ENCODE measurements around the gene SYNJ2.

Gene SYNJ2

GRCh38 chr6:158039571-158040050, 57.9 kb downstream of the SYNJ2 start:
- Histone ChIP-seq H3K4me3 (no peak overlapping the region), H4K20me1 (peaks cover 0 to 21% (median 0%) of the 10 kb centered on the region in 11 experiments; a peak in 1 of 22 replicates), H3K27me3 (peaks cover 0 to 6% (median 0%) of the 10 kb centered on the region in 11 experiments; a peak in 1 of 22 replicates), H3K27ac (peak overlapping the region in 5 of 11 experiments; percentile 1 to 59 (median 56); a peak in 8 of 22 replicates), H3K9me3 (replicated peaks in 1 of 11) (0 out of 22 replicates have a peak, but pooled peaks cover 0 to 5% (median 0%) of the 10 kb centered on the region in 11 experiments), H3K9ac (0 out of 22 replicates have a peak overlapping the region, but pooled peaks of 1 of the 11 experiments have one; percentile 4), H3K4me2 (peak overlapping the region in 6 of 11 experiments; percentile 46 to 79 (median 70); a peak in 12 of 22 replicates), H3K36me3 (no peaks in the 10 kb centered on the region; a peak in 1 of 22 replicates), H3K4me1 (peaks cover 8 to 34% (median 27%) of the 10 kb centered on the region in 10 experiments)
- TF ChIP-seq Cebpa-rat (IDR thresholded peaks at IDR 0.05): no peak

DNA sequence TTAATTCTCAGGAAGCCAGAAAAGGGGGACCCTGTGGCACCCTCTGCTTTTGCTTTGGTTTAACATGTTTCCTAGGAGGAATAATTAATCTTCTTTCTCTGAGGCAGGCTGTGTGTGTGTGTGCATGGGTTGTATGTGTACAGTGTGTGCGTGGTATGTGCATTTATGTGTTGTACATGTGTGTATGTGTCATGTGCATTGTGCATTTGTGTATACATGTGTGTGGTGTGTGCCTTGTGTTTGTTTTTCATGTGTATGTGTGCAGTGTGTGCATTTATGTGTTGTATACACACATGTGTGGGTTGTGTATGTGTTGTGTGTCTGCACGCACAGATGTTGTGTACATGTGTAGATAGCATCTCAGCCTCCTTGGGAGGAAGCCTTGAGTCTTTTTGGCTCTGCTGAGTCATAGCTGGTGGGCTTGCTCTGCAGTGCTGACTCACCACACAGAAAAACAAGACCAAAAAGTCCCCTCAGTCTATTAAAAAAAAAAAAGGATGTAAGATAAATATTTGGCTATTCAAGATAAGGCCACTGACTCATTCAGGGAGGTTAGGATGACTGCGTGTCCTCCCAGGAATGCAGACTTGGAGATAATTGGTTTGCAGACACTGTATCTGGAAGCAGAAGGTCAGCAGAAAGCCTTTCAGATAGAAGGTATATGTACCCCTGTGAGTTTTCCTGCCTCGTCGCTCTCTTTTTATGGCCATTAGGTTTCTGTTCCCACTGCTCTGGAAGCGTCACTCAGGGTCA, 58.6 kb downstream of the SYNJ2 start:
- no peak for TF ChIP-seq Cebpa-rat (IDR thresholded peaks at IDR 0.05)
- Histone ChIP-seq H3K9me3 (replicated peaks in 1 of 11) (0 out of 22 replicates have a peak, but pooled peaks cover 0 to 5% (median 0%) of the 10 kb centered on the region in 11 experiments), H3K36me3 (no peaks in the 10 kb centered on the region; a peak in 1 of 22 replicates), H3K27me3 (peaks cover 0 to 8% (median 0%) of the 10 kb centered on the region in 11 experiments; a peak in 1 of 22 replicates), H3K4me2 (peak overlapping the region in 8 of 11 experiments; percentile 4 to 79 (median 62); a peak in 14 of 22 replicates), H3K4me1 (peaks cover 10 to 34% (median 29%) of the 10 kb centered on the region in 10 experiments), H3K4me3 (no peak overlapping the region), H3K27ac (peak overlapping the region in 7 of 11 experiments; percentile 22 to 70 (median 56); a peak in 13 of 22 replicates), H4K20me1 (peaks cover 0 to 21% (median 0%) of the 10 kb centered on the region in 11 experiments; a peak in 1 of 22 replicates), H3K9ac (peak overlapping the region in 3 of 11 experiments; percentile 4 to 37 (median 25); a peak in 1 of 22 replicates)

GRCh38 chr6:158040804-158041347, 59.2 kb downstream of the SYNJ2 start:
- Histone ChIP-seq H3K4me1 (peaks cover 10 to 34% (median 29%) of the 10 kb centered on the region in 10 experiments), H3K9ac (peak overlapping the region in 2 of 11 experiments; percentile 25 to 37; a peak in 1 of 22 replicates), H3K27ac (peak overlapping the region in 7 of 11 experiments; percentile 22 to 70 (median 56); a peak in 13 of 22 replicates), H3K4me2 (peak overlapping the region in 8 of 11 experiments; percentile 4 to 79 (median 62); a peak in 14 of 22 replicates), H3K9me3 (replicated peaks in 1 of 11) (0 out of 22 replicates have a peak, but pooled peaks cover 0 to 5% (median 0%) of the 10 kb centered on the region in 11 experiments), H4K20me1 (peaks cover 0 to 21% (median 0%) of the 10 kb centered on the region in 11 experiments; a peak in 1 of 22 replicates), H3K27me3 (peaks cover 0 to 10% (median 0%) of the 10 kb centered on the region in 11 experiments; a peak in 1 of 22 replicates), H3K4me3 (no peak overlapping the region), H3K36me3 (no peaks in the 10 kb centered on the region; a peak in 1 of 22 replicates)
- no peak for TF ChIP-seq Cebpa-rat (IDR thresholded peaks at IDR 0.05)

- H3K36me3 ChIP-seq: no peaks in the 10 kb centered on the region; a peak in 1 of 22 replicates
- no peak overlapping the region for H3K9ac ChIP-seq
- no peak for TF ChIP-seq Cebpa-rat (IDR thresholded peaks at IDR 0.05)
- H4K20me1 ChIP-seq: peaks cover 0 to 21% (median 0%) of the 10 kb centered on the region in 11 experiments; a peak in 1 of 22 replicates
- 0 out of 22 replicates have a peak, but pooled peaks cover 0 to 2% (median 0%) of the 10 kb centered on the region in 11 experiments for H3K9me3 ChIP-seq (replicated peaks in 1 of 11)
- H3K27me3 ChIP-seq: peaks cover 0 to 10% (median 0%) of the 10 kb centered on the region in 11 experiments; a peak in 1 of 22 replicates
- peaks cover 10 to 34% (median 29%) of the 10 kb centered on the region in 10 experiments for H3K4me1 ChIP-seq
- peak overlapping the region in 1 of 11 experiments; percentile 58; a peak in 2 of 22 replicates for H3K27ac ChIP-seq
- H3K4me3 ChIP-seq: no peak overlapping the region
- peak overlapping the region in 4 of 11 experiments; percentile 54 to 79 (median 73); a peak in 8 of 22 replicates for H3K4me2 ChIP-seq
Measured at GRCh38 chr6:158041370-158041769, 59.7 kb downstream of the SYNJ2 start.

- Histone ChIP-seq H3K9me3 (replicated peaks in 1 of 11) (no peaks in the 10 kb centered on the region), H3K4me1 (peaks cover 10 to 34% (median 29%) of the 10 kb centered on the region in 10 experiments), H3K4me2 (peak overlapping the region in 2 of 11 experiments; percentile 38 to 74; a peak in 3 of 22 replicates), H3K27me3 (peaks cover 0 to 10% (median 0%) of the 10 kb centered on the region in 11 experiments; a peak in 1 of 22 replicates), H3K4me3 (no peak overlapping the region), H3K36me3 (no peaks in the 10 kb centered on the region; a peak in 1 of 22 replicates), H4K20me1 (peaks cover 0 to 21% (median 0%) of the 10 kb centered on the region in 11 experiments; a peak in 1 of 22 replicates), H3K27ac (no peak overlapping the region; a peak in 1 of 22 replicates), H3K9ac (no peak overlapping the region)
- no peak for TF ChIP-seq Cebpa-rat (IDR thresholded peaks at IDR 0.05)
Measured at GRCh38 chr6:158041788-158042187, 60.1 kb downstream of the SYNJ2 start.

DNA sequence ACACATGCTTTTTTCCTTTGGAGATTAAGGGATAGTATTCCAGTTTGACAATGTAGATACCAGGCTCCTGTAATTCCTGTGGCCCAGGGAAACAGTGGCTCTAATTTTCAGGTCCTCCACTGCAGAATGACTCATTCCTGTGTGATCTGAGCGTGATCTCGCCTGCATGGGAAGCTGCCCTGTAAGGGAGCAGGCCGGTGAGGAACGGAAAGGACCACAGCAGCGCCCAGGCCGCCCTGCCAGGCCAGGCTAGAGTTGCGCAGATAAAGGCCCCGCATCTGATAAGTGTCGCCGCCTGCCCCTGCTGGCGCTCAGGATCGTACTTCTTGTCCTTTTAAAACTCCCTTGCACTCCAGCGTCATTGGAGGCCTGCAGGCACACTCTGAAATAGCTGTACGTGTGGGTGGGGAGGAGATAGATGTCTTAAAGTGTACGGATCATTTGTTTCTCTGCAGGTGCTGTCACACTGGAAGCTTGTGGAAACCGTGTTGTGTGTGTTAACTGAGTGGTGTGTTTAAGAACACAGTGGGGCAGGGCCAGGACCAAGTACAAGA, 60.7 kb downstream of the SYNJ2 start:
- H3K4me3 ChIP-seq: no peak overlapping the region
- no peak overlapping the region for H3K9ac ChIP-seq
- H4K20me1 ChIP-seq: peaks cover 0 to 21% (median 0%) of the 10 kb centered on the region in 11 experiments; a peak in 1 of 22 replicates
- H3K4me2 ChIP-seq: peak overlapping the region in 1 of 11 experiments; percentile 38; a peak in 1 of 22 replicates
- H3K9me3 ChIP-seq (replicated peaks in 1 of 11): no peaks in the 10 kb centered on the region
- TF ChIP-seq Cebpa-rat (IDR thresholded peaks at IDR 0.05): no peak
- peaks cover 10 to 34% (median 29%) of the 10 kb centered on the region in 10 experiments for H3K4me1 ChIP-seq
- H3K27me3 ChIP-seq: peaks cover 0 to 10% (median 0%) of the 10 kb centered on the region in 11 experiments; a peak in 1 of 22 replicates
- peaks cover 0 to 3% (median 0%) of the 10 kb centered on the region in 11 experiments; a peak in 1 of 22 replicates for H3K36me3 ChIP-seq
- H3K27ac ChIP-seq: no peak overlapping the region

DNA sequence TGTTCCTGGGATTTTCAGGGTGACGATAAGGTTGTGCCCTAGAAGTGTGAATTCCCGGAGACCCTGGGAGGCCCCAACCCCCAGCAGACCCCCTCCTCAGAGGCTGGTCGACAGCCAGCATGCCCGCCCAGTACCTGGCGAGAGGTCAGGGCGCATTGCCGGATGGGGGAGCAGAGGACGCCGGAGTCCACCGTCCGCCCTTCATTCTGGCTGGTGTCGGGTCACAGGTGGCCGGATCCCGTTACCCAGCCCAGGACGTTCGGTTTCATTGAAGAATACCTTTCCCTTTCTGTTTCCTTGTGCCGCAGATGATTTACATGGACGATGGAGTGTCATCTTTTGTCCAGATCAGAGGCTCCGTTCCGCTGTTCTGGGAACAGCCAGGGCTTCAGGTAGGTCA, 61.3 kb downstream of the SYNJ2 start:
- Histone ChIP-seq H3K4me2 (no peak overlapping the region), H3K9ac (no peak overlapping the region)

More for the DNA sequence above, 61.3 kb downstream of the SYNJ2 start:
- Histone ChIP-seq H3K4me3 (no peak overlapping the region), H3K27ac (no peak overlapping the region), H4K20me1 (peaks cover 0 to 21% (median 0%) of the 10 kb centered on the region in 11 experiments; a peak in 1 of 22 replicates), H3K27me3 (peaks cover 0 to 13% (median 0%) of the 10 kb centered on the region in 11 experiments; a peak in 3 of 22 replicates), H3K4me1 (peaks cover 10 to 34% (median 29%) of the 10 kb centered on the region in 10 experiments), H3K9me3 (replicated peaks in 1 of 11) (no peaks in the 10 kb centered on the region), H3K36me3 (peaks cover 0 to 3% (median 0%) of the 10 kb centered on the region in 11 experiments; a peak in 1 of 22 replicates)
- TF ChIP-seq Cebpa-rat (IDR thresholded peaks at IDR 0.05): no peak

All from BLaER1 treated with 17β-estradiol and CSF1 and Interleukin-3, amounts not matched to agents 10 nM and 100 nM (cell line).